HG02610 (cell line): ENCODE measurements around the gene MAD1L1.
"Not testable (repeated sequence)": the region's sequence is repeated elsewhere in the genome, so short reads cannot be mapped to it uniquely, and the experiment has no call there.

Experiments
- ATAC-seq: cut with Tn5 transposase; IDR thresholded peaks from one replicate; pipeline ENCODE4 v1.9.1; 2021; ENCODE audit warnings: mild to moderate bottlenecking, moderate library complexity; ENCODE audit not compliant: unreplicated experiment

MAD1L1 gene

GRCh38 chr7:2072798-2073197 is 159.9 kb downstream of the MAD1L1 start:
- ATAC-seq = no peak

GRCh38 chr7:2072042-2072441 is 160.7 kb downstream of the MAD1L1 start:
- peak; percentile 93 for ATAC-seq

- ATAC-seq = no peak
Observed at GRCh38 chr7:2071133-2071832, 161.5 kb downstream of the MAD1L1 start.

GRCh38 chr7:2070151-2070763 is 162.5 kb downstream of the MAD1L1 start:
- ATAC-seq = no peak

- ATAC-seq = no peak
Observed at GRCh38 chr7:2069472-2069860, 163.3 kb downstream of the MAD1L1 start.

GRCh38 chr7:2068693-2069471 is 163.9 kb downstream of the MAD1L1 start:
- ATAC-seq = no peak

- no peak for ATAC-seq
Observed at GRCh38 chr7:2066251-2066919, 166.4 kb downstream of the MAD1L1 start.

- no peak for ATAC-seq
Observed at GRCh38 chr7:2065528-2065927, 167.2 kb downstream of the MAD1L1 start.

- no peak for ATAC-seq
Observed at GRCh38 chr7:2063563-2064260, 169.0 kb downstream of the MAD1L1 start.

GRCh38 chr7:2062648-2063047 is 170.1 kb downstream of the MAD1L1 start:
- no peak for ATAC-seq

- no peak for ATAC-seq
Observed at GRCh38 chr7:2060701-2061100, 172.0 kb downstream of the MAD1L1 start.

- ATAC-seq = no peak
Observed at GRCh38 chr7:2059964-2060700, 172.6 kb downstream of the MAD1L1 start.

GRCh38 chr7:2058246-2058645 is 174.5 kb downstream of the MAD1L1 start:
- ATAC-seq = not testable (repeated sequence)

GRCh38 chr7:2055956-2056355 is 176.8 kb downstream of the MAD1L1 start:
- no peak for ATAC-seq

GRCh38 chr7:2054927-2055326 is 177.8 kb downstream of the MAD1L1 start:
- ATAC-seq = no peak

- ATAC-seq = no peak
Observed at GRCh38 chr7:2053395-2053794, 179.3 kb downstream of the MAD1L1 start.

GRCh38 chr7:2052657-2053048 is 180.1 kb downstream of the MAD1L1 start:
- no peak for ATAC-seq

GRCh38 chr7:2051707-2052656 is 180.8 kb downstream of the MAD1L1 start:
- ATAC-seq = no peak

- no peak for ATAC-seq
Observed at GRCh38 chr7:2050511-2050866, 182.3 kb downstream of the MAD1L1 start.
